ENCODE results near the gene CHRM3. TPM values are rescaled to one million over a fixed set of nuclear protein-coding genes. Genes with fewer than 3 reads are reported as not detected.

CHRM3 gene
- total and polyA plus RNA-seq, 2 experiments from 2014 or later = 4.8 to 13.8 TPM

GRCh38 chr1:239382666-239383065, 3.7 kb upstream of the CHRM3 start (continued):
- TF ChIP-seq, protein P1, sequence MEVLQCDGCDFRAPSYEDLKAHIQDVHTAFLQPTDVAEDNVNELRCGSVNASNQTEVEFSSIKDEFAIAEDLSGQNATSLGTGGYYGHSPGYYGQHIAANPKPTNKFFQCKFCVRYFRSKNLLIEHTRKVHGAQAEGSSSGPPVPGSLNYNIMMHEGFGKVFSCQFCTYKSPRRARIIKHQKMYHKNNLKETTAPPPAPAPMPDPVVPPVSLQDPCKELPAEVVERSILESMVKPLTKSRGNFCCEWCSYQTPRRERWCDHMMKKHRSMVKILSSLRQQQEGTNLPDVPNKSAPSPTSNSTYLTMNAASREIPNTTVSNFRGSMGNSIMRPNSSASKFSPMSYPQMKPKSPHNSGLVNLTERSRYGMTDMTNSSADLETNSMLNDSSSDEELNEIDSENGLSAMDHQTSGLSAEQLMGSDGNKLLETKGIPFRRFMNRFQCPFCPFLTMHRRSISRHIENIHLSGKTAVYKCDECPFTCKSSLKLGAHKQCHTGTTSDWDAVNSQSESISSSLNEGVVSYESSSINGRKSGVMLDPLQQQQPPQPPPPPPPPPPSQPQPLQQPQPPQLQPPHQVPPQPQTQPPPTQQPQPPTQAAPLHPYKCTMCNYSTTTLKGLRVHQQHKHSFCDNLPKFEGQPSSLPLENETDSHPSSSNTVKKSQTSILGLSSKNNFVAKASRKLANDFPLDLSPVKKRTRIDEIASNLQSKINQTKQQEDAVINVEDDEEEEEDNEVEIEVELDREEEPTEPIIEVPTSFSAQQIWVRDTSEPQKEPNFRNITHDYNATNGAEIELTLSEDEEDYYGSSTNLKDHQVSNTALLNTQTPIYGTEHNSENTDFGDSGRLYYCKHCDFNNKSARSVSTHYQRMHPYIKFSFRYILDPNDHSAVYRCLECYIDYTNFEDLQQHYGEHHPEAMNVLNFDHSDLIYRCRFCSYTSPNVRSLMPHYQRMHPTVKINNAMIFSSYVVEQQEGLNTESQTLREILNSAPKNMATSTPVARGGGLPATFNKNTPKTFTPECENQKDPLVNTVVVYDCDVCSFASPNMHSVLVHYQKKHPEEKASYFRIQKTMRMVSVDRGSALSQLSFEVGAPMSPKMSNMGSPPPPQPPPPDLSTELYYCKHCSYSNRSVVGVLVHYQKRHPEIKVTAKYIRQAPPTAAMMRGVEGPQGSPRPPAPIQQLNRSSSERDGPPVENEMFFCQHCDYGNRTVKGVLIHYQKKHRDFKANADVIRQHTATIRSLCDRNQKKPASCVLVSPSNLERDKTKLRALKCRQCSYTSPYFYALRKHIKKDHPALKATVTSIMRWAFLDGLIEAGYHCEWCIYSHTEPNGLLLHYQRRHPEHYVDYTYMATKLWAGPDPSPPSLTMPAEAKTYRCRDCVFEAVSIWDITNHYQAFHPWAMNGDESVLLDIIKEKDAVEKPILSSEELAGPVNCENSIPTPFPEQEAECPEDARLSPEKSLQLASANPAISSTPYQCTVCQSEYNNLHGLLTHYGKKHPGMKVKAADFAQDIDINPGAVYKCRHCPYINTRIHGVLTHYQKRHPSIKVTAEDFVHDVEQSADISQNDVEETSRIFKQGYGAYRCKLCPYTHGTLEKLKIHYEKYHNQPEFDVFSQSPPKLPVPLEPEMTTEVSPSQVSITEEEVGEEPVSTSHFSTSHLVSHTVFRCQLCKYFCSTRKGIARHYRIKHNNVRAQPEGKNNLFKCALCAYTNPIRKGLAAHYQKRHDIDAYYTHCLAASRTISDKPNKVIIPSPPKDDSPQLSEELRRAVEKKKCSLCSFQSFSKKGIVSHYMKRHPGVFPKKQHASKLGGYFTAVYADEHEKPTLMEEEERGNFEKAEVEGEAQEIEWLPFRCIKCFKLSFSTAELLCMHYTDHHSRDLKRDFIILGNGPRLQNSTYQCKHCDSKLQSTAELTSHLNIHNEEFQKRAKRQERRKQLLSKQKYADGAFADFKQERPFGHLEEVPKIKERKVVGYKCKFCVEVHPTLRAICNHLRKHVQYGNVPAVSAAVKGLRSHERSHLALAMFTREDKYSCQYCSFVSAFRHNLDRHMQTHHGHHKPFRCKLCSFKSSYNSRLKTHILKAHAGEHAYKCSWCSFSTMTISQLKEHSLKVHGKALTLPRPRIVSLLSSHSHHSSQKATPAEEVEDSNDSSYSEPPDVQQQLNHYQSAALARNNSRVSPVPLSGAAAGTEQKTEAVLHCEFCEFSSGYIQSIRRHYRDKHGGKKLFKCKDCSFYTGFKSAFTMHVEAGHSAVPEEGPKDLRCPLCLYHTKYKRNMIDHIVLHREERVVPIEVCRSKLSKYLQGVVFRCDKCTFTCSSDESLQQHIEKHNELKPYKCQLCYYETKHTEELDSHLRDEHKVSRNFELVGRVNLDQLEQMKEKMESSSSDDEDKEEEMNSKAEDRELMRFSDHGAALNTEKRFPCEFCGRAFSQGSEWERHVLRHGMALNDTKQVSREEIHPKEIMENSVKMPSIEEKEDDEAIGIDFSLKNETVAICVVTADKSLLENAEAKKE (CRISPR knock-in tag; IDR thresholded peaks at IDR 0.05) = no peak
- TF ChIP-seq ZNF114 (CRISPR knock-in tag; IDR thresholded peaks at IDR 0.05) = no peak
- no peak for TF ChIP-seq EZH2 (IDR thresholded peaks at IDR 0.05; ENCODE audit: low read depth, unreplicated experiment)
- TF ChIP-seq CREB1 (CRISPR knock-in tag; IDR thresholded peaks at IDR 0.05; ENCODE audit: low read depth) = no peak
- no peak for TF ChIP-seq EZH2phosphoT487 (IDR thresholded peaks at IDR 0.05; ENCODE audit: unreplicated experiment)

- Mint-ChIP-seq H3K9me3 (no peaks in the 10 kb centered on the region), H3K36me3 (ENCODE audit: low read depth) (no peaks in the 10 kb centered on the region), H3K4me3 (no peak overlapping the region), H3K4me1 (peaks cover 14% of the 10 kb centered on the region; the same call in 2 of the 3 replicates), H3K27me3 (ENCODE audit: insufficient read depth, low read depth, poor library complexity) (peaks cover 30% of the 10 kb centered on the region), H3K27ac (no peak overlapping the region)
- H4K20me1 ChIP-seq (replicated peaks; ENCODE audit: insufficient read depth) = peaks cover 7% of the 10 kb centered on the region
- no peak overlapping the region for H2AFZ ChIP-seq
- H3K9me2 ChIP-seq (ENCODE audit: insufficient read depth) = no peaks in the 10 kb centered on the region
- H3K27me3 ChIP-seq (ENCODE audit: insufficient read depth) = peaks cover 42% of the 10 kb centered on the region
- H3F3A ChIP-seq (replicated peaks; ENCODE audit: low read depth) = no peaks in the 10 kb centered on the region
- H3K27ac ChIP-seq (ENCODE audit: low read depth) = no peak overlapping the region
- H3K79me2 ChIP-seq (replicated peaks; ENCODE audit: insufficient read depth) = no peaks in the 10 kb centered on the region
- H3K4me1 ChIP-seq (ENCODE audit: insufficient read depth) = peaks cover 11% of the 10 kb centered on the region
- DNase-seq (ENCODE audit: low spot score) (no peak), ATAC-seq (no peak)
- H3K36me3 ChIP-seq (ENCODE audit: insufficient read depth) = no peaks in the 10 kb centered on the region
- no peak overlapping the region for H3K4me3 ChIP-seq
- no peak overlapping the region for H3K4me2 ChIP-seq
- TF ChIP-seq, protein P2, sequence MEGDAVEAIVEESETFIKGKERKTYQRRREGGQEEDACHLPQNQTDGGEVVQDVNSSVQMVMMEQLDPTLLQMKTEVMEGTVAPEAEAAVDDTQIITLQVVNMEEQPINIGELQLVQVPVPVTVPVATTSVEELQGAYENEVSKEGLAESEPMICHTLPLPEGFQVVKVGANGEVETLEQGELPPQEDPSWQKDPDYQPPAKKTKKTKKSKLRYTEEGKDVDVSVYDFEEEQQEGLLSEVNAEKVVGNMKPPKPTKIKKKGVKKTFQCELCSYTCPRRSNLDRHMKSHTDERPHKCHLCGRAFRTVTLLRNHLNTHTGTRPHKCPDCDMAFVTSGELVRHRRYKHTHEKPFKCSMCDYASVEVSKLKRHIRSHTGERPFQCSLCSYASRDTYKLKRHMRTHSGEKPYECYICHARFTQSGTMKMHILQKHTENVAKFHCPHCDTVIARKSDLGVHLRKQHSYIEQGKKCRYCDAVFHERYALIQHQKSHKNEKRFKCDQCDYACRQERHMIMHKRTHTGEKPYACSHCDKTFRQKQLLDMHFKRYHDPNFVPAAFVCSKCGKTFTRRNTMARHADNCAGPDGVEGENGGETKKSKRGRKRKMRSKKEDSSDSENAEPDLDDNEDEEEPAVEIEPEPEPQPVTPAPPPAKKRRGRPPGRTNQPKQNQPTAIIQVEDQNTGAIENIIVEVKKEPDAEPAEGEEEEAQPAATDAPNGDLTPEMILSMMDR (conservative IDR thresholded peaks at IDR 0.05; ENCODE audit: low read depth in 2 of 2) = no peak
- TF ChIP-seq EZH2 (IDR thresholded peaks at IDR 0.05; ENCODE audit: low read depth, unreplicated experiment) (no peak), STAT1 (IDR thresholded peaks at IDR 0.05; ENCODE audit: unreplicated experiment) (no peak), CREB1 (CRISPR knock-in tag; IDR thresholded peaks at IDR 0.05; ENCODE audit: low read depth) (no peak), EZH2phosphoT487 (IDR thresholded peaks at IDR 0.05; ENCODE audit: unreplicated experiment) (no peak), NANOG (IDR thresholded peaks at IDR 0.05; ENCODE audit: borderline replicate concordance) (no peak), JUNB (IDR thresholded peaks at IDR 0.05; ENCODE audit: unreplicated experiment) (no peak), POLR2AphosphoS5 (IDR thresholded peaks at IDR 0.05; ENCODE audit: low read depth) (no peak), ZNF114 (CRISPR knock-in tag; IDR thresholded peaks at IDR 0.05) (no peak)
- TF ChIP-seq, protein P3, sequence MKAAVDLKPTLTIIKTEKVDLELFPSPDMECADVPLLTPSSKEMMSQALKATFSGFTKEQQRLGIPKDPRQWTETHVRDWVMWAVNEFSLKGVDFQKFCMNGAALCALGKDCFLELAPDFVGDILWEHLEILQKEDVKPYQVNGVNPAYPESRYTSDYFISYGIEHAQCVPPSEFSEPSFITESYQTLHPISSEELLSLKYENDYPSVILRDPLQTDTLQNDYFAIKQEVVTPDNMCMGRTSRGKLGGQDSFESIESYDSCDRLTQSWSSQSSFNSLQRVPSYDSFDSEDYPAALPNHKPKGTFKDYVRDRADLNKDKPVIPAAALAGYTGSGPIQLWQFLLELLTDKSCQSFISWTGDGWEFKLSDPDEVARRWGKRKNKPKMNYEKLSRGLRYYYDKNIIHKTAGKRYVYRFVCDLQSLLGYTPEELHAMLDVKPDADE (IDR thresholded peaks at IDR 0.05) = no peak
- TF ChIP-seq, protein P4, sequence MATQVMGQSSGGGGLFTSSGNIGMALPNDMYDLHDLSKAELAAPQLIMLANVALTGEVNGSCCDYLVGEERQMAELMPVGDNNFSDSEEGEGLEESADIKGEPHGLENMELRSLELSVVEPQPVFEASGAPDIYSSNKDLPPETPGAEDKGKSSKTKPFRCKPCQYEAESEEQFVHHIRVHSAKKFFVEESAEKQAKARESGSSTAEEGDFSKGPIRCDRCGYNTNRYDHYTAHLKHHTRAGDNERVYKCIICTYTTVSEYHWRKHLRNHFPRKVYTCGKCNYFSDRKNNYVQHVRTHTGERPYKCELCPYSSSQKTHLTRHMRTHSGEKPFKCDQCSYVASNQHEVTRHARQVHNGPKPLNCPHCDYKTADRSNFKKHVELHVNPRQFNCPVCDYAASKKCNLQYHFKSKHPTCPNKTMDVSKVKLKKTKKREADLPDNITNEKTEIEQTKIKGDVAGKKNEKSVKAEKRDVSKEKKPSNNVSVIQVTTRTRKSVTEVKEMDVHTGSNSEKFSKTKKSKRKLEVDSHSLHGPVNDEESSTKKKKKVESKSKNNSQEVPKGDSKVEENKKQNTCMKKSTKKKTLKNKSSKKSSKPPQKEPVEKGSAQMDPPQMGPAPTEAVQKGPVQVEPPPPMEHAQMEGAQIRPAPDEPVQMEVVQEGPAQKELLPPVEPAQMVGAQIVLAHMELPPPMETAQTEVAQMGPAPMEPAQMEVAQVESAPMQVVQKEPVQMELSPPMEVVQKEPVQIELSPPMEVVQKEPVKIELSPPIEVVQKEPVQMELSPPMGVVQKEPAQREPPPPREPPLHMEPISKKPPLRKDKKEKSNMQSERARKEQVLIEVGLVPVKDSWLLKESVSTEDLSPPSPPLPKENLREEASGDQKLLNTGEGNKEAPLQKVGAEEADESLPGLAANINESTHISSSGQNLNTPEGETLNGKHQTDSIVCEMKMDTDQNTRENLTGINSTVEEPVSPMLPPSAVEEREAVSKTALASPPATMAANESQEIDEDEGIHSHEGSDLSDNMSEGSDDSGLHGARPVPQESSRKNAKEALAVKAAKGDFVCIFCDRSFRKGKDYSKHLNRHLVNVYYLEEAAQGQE (IDR thresholded peaks at IDR 0.05; ENCODE audit: unreplicated experiment) = no peak
Observed at GRCh38 chr1:239383714-239384113, 2.7 kb upstream of the CHRM3 start.

Data from GM23338 (cell line).